Osteocyte (in vitro differentiated cells): ENCODE data around the gene OR5M10. TPM values are rescaled to one million over a fixed set of nuclear protein-coding genes. Genes with fewer than 3 reads are reported as not detected.
"Not testable (repeated sequence)": the region's sequence is repeated elsewhere in the genome, so short reads cannot be mapped to it uniquely, and the experiment has no call there.

Experiments used
- DNase-seq: peaks from one replicate; pipeline ENCODE4 v3.0.0; 2021; ENCODE audit warnings: mixed read lengths; ENCODE audit not compliant: unreplicated experiment; ENCODE audit errors: extremely low spot score
- H3K27ac Mint-ChIP-seq: one replicate; pipeline ENCODE4 v1.8.0; 2021; ENCODE audit warnings: mild to moderate bottlenecking, mixed read lengths; ENCODE audit not compliant: unreplicated experiment
- H3K27me3 Mint-ChIP-seq: one replicate; pipeline ENCODE4 v1.8.0; 2021; ENCODE audit warnings: mixed read lengths; ENCODE audit not compliant: unreplicated experiment
- H3K36me3 Mint-ChIP-seq: one replicate; pipeline ENCODE4 v1.8.0; 2021; ENCODE audit warnings: mixed read lengths; ENCODE audit not compliant: unreplicated experiment
- H3K4me1 Mint-ChIP-seq: one replicate; pipeline ENCODE4 v1.8.0; 2021; ENCODE audit warnings: mixed read lengths; ENCODE audit not compliant: unreplicated experiment
- H3K4me3 Mint-ChIP-seq: one replicate; pipeline ENCODE4 v1.8.0; 2021; ENCODE audit warnings: mild to moderate bottlenecking, moderate library complexity, mixed read lengths; ENCODE audit not compliant: unreplicated experiment
- H3K9me3 Mint-ChIP-seq: one replicate; pipeline ENCODE4 v1.8.0; 2021; ENCODE audit warnings: mixed read lengths; ENCODE audit not compliant: unreplicated experiment
- CTCF ChIP-seq: fragments of 200-600 bp; sonication (generic); IDR thresholded peaks from 2 replicates; pipeline ENCODE4 v1.5.0; 2021; ENCODE audit warnings: antibody characterized with exemption, mild to moderate bottlenecking, moderate library complexity
- total RNA-seq: library from RNA; stranded (reverse); gene quantifications from 2 replicates; pipeline ENCODE4 v1.2.1, GENCODE V29; 2021

The OR5M10 gene
- total RNA-seq, 1 donor from 2014 or later: not detected

- H3K27me3 Mint-ChIP-seq: no peaks in the 10 kb centered on the region
- TF ChIP-seq CTCF: no peak
- H3K9me3 Mint-ChIP-seq: peaks cover 14% of the 10 kb centered on the region
- H3K27ac Mint-ChIP-seq: no peak overlapping the region
- DNase-seq: no peak
- no peaks in the 10 kb centered on the region for H3K4me1 Mint-ChIP-seq
- H3K36me3 Mint-ChIP-seq: no peaks in the 10 kb centered on the region
- H3K4me3 Mint-ChIP-seq: no peak overlapping the region
Measured at GRCh38 chr11:56558574-56558973, 18.9 kb downstream of the OR5M10 start.

- H3K27me3 Mint-ChIP-seq, H3K36me3 Mint-ChIP-seq, H3K27ac Mint-ChIP-seq, H3K4me3 Mint-ChIP-seq, DNase-seq, H3K4me1 Mint-ChIP-seq: not testable (repeated sequence)
- peaks cover 14% of the 10 kb centered on the region for H3K9me3 Mint-ChIP-seq
Measured at GRCh38 chr11:56554691-56555090, 22.8 kb downstream of the OR5M10 start.

- H3K4me1 Mint-ChIP-seq: no peaks in the 10 kb centered on the region
- no peaks in the 10 kb centered on the region for H3K27me3 Mint-ChIP-seq
- TF ChIP-seq CTCF: no peak
- no peaks in the 10 kb centered on the region for H3K36me3 Mint-ChIP-seq
- H3K9me3 Mint-ChIP-seq: peaks cover 21% of the 10 kb centered on the region
- DNase-seq: no peak
- H3K4me3 Mint-ChIP-seq: no peak overlapping the region
- no peak overlapping the region for H3K27ac Mint-ChIP-seq
Measured at GRCh38 chr11:56545531-56545930, 32.0 kb downstream of the OR5M10 start.

DNA sequence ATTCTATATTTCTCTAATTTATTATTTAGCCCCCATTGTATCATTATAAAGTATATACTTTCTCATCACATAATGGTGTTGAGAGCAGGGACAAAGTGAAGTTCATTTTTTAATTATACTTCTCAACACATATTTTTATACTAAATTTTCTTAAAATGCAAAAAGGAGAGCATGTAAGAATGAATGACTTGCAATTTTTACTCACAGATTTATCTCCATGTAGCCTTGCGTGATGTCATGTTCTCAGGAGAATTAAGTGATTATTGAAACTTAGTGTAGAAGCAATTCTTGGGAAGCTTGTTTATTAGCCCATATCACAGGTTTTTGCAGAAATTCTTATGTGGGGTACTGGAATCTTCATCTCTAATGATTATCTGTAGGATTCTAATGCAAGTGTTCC lies 33.8 kb downstream of the OR5M10 start:
- no peak for DNase-seq
- Mint-ChIP-seq H3K27me3 (no peaks in the 10 kb centered on the region), H3K27ac (no peak overlapping the region), H3K4me1 (no peaks in the 10 kb centered on the region), H3K9me3 (peaks cover 27% of the 10 kb centered on the region), H3K4me3 (no peak overlapping the region), H3K36me3 (no peaks in the 10 kb centered on the region)
- no peak for TF ChIP-seq CTCF

- TF ChIP-seq CTCF: no peak
- Mint-ChIP-seq H3K4me1 (no peaks in the 10 kb centered on the region), H3K9me3 (peaks cover 26% of the 10 kb centered on the region), H3K27ac (no peak within 1 kb of the TSS), H3K27me3 (no peaks in the 10 kb centered on the region), H3K4me3 (no peak within 1 kb of the TSS), H3K36me3 (no peaks in the 10 kb centered on the region)
- DNase-seq: no peak
Measured at GRCh38 chr11:56543157-56543556, 34.4 kb downstream of the OR5M10 start, which contains the start of gene OR5M11. OR5M11 (minus strand) TSS chr11:56543257; CDS start chr11:56543257, 0 bp downstream.
